Brain pericyte (primary cell): Measurements from ENCODE around the gene NUAK2.
A peak's percentile ranks its signal among the peaks of the same experiment; 100 is the strongest.
"Not testable (repeated sequence)": the region's sequence is repeated elsewhere in the genome, so short reads cannot be mapped to it uniquely, and the experiment has no call there.

Source experiments
- DNase-seq: peaks from one replicate; pipeline ENCODE4 v3.0.0-alpha.2; 2012; ENCODE audit warnings: low read depth, low spot score

NUAK2 gene

DNA sequence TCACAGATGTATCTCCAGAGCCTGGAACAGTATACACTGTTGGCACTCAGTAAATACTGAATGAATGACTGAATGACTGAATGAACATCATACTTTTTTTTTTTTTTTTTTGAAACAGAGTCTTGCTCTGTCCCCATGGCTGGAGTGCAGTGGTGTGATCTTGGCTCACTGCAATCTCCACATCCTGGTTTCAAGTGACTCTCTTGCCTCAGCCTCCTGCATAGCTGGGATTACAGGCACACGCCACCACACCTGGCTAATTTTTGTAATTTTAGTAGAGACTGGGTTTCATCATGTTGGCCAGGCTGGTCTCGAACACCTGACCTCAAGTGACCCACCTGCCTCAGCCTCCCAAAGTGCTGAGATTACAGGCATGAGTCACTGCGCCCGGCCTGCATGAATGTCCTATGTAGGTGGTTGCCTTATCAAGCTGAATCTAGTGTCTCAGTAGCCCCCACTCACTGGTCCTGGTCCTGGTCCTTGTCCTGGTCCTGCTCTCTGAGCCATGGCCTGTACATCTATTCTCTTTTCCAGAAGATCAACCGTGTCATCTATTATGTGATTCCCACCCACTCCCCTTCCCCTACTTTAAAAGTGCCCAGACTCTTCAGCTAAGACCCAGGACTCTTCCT, 23.9 kb downstream of the NUAK2 start:
- DNase-seq = not testable (repeated sequence)

DNA sequence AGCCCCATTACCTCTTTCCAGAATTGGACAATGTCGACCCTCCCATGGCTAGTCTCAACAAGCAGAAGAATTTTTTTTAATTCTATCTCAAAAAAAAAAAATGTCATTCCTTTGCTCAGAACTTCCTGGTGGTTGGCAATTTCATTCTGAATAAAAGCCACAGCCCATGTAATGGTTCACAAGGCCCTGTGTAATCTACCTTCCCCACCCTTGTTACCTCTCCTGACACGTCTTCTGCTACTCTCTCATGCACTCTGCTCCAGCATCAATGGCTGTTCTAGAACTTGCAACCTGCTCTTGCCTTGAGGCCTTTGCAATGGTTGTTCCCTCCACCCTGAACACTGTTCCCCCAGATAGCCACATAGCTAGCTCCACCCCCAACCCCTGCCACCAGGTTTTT, 25.4 kb downstream of the NUAK2 start:
- DNase-seq = no peak

DNA sequence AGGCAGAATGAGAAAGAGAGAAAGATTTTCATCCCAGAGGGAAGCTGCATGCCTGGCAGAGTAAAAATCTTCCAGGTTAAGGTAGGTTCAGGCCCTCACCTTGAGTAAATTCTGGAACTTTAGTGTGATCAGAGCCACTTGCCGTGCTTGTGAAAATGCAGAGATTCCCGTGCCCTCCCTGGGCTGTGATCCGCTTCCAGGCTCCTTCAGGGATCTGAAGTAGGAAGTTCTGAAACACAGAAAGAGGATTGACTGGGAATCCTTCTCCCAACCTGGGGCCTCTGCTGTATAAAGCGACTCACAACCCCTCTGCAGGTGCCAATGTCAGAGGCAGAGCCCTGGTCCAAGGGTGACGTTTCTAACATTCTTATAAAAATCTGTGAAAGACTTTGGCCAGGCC, 26.6 kb downstream of the NUAK2 start:
- no peak for DNase-seq

DNA sequence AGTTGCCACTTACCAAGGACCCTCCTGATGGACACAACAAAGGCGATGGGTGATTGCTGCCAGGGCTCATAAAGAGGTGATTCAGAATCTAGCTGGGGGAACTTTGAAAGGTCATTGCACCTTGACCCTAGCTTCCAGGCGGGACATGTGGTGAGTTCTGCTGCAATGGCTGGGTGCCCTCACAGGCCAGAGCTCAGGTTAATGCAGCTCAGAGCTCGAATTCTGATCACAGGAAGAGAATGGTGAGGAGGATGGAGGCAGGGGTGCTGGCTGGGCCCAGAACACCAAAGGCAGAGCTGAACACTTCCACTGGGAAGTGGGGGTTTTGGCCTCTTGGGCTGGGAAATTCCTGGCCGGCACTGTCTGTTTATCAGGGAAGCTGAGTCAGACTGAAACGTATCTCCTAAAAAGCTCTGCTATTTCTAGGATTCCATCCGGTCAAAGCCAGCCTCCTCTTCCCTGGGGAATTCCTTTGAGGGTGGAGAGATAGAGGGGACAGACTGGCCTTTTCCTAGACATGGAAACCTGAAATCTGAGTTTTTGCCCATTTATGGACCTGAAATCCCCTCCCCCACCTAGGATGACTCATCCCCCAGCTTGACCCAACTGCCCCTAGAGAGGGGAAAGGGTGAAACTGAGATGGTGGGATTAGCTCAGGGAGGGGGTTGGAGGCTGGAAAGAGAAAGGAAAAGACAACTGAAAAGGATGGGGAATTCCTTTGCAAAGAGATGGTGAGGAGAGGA, 27.2 kb downstream of the NUAK2 start:
- no peak for DNase-seq

DNA sequence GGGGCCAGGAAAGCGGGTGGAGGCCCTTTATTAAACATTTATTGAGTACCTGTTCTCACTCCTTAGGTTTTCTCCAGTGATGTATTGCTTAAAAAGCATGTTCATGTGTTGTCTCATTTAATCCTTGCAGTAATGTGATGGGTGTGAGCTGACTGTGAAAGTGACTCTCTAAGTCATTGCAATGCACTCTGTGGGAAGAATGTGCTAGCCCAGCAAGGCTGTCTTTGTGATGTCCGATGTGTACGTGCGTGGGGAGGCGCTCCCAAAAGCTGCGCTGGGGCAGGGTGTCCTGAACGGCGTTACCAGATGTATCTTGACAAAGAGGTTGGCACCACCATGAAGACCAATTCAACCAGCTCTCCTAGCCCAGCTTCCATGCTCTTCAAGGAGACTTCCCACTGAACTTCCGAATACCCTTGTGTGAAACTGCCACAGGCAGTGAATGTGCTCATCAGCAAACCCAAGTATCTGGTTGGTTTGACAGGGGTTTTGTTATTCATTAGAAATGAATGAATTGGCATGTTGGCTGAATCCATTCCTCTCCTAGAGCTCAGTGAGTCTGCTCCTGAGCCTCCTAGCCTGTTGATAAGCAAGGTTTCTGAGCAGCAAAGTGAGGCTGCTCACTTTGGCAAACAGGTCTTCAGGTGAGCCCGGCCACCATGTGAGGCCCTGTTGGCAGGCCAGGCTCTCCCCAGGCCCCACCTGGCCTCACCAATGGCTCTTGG, 28.0 kb downstream of the NUAK2 start:
- DNase-seq = no peak

DNA sequence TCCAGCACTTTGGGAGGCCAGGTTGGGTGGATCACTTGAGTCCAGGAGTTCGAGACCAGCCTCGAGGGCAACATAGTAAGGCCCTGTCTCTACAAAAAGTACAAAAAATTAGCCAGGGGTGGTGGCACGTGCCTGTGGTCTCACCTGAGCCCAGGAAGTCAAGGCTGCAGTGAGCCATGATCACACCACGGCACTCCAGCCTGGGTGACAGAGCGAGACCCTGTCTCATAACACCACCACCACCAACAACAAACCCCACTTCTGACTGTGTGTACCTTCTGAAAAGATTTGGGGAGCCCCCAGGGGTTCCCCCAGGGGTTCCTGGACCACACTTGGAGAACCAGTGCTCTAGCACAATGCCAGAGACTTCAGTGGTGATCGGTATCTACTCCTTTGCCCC, 29.9 kb downstream of the NUAK2 start:
- DNase-seq = no peak

DNA sequence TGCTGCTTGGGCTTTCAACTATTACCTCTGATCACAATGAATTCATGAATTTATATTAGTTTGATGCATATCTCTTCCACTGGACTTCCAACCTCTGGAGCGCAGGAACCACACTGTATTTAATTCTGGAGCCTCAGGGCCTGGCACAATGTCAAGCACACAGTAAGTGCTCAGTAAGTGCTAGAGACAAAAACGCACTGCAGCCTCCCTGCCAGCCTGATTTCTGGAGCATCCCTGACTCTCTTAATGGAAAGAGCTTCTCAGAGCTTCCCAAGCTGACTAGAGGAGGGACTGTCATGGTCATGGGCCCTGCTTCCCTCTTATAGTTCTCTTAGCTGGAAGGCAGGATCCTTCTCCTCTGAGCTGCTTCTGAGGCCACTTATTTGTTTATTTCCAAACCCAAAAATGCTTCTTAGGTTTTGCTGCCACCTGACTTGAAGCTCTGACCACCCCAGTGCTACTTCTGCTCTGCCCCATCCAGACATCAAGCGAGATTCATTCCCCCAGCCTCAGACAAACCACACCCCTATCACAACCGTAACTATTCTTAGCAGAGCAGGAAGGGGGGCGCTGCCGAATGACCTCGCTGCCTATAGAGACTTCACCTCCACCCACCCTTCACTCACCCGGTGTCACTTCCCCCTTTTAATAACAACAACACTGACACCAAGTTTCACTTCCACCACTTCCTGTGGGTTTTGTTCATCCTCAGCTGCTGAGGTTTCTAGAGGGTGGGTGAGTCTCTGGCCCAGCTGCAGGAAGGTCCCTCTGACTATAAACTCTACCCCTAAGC, 33.6 kb downstream of the NUAK2 start:
- DNase-seq = no peak

DNA sequence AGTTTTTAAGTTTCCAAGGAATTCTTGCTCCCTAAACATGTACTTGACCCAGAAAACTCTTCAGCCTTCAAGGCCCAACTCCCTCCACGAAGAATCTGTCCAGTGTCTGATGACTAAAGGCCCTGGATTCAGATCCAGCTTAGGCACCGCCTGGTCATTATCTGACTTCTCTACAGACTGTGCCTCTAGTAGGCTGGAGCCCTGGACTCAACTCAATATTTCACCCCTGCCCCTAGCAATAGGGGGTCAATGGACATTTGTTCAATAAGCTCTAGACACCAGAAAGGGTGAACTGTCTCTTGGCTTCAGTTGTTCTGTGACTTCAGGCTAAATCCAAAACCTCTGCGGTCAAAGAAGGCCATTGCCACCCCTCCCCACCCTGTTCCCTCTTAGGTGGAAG, 34.5 kb downstream of the NUAK2 start:
- no peak for DNase-seq

DNA sequence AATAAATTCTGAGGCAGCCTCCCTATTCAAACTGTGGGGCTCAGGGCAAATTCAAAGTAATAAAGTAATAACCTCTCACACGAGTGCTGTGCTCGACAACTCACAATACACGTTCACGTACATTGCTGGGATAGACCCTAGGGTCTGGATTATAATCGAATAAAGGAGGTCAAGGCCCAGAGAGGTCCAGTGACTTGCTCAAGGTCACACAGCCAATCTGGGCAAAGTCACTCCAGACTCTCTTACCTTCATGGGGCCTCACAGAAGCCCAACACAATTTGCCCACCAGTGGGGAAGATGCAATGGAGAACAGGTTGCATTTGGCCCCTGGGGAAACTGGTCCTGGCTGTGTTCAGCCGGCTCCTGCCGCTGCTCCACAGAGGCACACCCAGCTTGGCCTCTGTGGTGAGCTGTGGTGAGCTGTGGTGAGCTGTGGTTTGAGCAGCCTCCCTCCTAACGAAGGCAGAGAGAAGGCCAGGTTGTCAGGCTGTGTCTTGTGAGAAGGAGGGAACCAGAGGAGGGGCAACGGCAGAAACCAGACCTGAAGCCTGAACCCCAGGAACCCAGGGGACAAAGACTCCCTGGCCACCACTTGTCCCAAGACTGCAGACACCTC, 35.1 kb downstream of the NUAK2 start:
- DNase-seq = no peak

DNA sequence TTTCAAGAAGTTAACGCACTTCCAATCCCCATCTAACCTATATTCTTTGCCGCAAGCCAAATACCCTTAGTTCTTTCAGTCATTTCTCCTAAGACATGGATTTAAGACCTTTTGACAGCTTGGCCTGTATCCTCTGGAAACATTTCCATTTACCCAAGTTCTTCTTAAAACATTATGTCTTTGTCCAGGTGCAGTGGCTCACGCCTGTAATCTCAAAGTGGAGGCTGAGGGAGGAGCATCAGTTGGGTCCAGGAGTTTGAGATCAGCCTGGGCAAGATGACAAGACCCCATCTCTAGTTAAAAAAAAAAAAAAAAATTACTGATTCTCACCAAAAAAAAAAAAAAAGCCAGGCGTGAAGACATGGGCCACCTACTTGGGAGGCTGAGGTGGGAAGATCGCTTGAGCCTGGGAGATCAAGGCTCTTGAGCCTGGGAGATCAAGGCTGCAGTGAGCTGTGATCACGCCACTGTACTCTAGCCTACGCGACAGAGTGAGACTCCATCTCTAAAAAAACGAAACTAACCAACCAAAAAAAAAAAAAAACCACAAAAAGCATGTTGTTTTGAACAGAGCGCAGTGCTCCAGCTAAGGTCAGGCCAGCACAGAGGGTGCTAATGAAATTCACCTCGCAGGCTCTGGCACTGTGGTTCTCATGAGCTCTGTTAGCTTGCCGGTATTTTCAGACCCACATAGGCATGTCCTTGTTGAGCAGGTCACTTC, 36.0 kb downstream of the NUAK2 start:
- DNase-seq = no peak

DNA sequence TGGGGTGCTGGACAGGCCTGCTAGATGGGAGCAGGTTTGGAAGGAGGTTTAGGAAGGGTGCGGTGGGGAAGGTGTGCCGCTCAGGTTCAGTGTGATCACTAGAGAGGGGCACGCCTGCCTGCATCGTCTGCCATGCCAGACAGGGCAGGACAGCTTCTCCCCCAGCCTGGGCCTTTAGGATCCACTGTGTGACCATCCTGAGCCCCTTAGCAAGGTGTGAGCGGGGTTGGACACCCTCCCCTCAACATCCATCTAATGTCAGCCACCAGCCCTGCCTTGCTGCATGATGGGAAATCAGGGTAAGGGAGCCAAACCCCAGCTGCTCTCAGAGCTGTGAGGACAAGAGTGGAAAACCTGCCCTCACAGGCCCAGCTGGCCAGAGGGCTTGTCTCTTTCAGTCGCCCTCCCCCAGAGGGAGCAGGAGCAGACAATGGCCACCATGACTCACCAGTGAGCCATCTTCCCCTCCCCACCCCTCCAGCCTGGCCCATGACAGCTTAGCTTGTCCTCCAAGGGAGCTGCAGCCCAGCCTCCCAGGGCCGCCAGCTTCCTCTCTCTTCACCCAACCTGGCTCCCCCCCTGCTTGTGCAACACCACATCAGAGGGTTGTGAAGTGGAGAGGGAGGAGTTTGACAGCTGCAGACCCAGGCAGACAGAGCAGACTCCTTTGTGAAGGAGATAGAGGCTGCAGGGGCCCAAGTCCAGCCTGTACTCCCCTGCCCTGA, 37.0 kb downstream of the NUAK2 start:
- DNase-seq = peak; percentile 61

DNA sequence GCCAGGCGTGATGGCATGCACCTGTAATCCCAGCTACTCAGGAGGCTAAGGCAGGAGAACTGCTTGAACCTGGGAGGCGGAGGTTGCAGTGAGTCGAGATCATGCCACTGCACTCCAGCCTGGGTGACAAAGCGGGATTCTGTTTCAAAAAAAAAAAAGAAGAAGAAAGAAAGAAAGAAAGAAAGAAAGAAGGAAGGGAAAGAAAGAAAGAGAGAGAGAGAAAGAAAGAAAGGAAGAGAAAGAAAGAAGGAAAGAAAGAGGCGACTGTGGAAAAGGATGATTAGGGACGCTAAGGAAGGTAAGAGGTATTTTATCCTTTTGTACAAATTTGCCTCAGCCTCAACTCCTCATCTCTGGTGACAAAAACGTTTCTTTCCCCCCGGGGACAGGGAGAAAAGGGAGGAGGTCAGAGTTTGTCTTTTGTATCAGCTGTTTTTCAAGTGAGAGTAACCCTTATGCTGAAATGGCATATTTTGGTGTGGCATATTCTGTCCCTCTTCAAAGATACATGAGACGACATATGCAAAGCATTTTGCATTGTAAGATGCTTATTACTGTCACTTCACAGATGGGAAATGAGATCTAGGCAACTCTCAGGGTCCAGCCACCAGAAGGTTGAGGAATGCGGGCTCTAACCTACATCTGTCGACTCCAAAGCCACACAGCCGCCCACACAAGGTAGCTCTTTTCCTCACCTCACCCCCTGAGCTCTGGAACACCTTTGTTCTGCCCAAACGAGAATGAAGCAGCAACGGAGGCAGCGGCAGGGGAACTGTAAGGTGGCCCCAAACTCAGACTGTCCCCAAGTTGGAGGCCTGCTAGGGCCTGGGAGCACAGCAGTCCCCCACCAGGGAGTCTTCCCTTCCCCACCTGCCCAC, 38.0 kb downstream of the NUAK2 start:
- no peak for DNase-seq

DNA sequence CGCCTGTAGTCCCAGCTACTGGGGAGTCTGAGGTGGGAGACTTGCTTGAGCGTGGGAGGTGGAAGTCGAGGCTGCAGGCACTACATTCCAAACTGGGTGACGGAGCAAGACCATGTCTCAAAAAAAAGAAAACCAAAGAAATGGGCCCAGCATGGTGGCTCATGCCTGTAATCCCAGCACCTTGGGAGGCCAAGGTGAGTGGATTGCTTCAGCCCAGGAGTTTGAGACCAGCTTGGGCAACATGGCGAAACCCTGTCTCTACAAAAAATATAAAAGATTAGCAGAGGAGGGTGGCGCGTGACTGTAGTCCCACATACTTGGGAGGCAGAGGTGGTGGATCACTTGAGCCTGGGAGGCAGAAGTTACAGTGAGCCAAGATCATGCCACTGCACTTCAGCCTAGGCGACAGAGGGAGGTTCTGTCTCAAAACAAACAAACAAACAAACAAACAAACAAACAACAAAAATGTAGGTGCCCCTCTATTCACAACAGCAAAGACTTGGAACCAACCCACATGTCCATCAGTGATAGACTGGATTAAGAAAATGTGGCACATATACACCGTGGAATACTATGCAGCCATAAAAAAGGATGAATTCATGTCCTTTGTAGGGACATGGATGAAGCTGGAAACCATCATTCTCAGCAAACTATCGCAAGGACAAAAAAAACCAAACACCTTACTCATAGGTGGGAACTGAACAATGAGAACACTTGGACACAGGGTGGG, 40.7 kb downstream of the NUAK2 start:
- DNase-seq = not testable (repeated sequence)

DNA sequence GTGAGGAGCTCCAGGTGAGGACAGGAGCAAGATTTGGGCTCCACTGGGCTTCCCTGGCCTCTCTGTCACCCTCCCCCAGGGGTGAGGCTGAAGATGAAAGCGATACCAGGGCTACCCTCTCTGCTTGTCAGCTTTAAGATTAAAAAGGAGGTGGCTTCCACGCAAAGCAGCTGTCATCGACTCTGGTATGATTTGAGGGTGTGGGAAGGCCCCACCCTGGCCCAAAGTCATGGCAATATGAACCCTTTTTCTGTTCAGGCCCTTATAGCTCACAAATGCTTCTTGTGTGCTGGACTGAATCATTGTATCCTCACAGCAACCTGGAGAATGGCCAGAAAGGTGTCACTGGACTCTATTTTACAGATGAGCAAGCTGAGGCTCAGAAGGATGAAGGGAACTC, 41.6 kb downstream of the NUAK2 start:
- no peak for DNase-seq

DNA sequence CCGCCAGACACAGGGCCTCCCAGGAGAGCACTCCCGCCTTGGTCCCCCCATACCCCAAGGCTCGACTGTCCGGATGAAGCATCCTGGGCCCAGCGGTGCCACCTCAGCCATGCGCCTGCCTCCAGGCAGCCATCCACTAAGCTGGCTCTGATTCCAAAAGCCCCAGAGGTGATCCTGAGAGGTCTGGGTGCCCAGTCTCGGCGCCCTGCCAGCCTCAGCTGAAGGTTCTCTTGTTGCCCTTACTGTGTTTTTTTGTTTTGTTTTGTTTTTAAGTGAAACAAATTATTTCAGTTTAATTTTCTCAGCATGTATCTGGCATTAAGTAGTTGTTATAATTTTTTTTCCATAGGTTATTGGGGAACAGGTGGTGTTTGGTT, 44.9 kb downstream of the NUAK2 start:
- no peak for DNase-seq

DNA sequence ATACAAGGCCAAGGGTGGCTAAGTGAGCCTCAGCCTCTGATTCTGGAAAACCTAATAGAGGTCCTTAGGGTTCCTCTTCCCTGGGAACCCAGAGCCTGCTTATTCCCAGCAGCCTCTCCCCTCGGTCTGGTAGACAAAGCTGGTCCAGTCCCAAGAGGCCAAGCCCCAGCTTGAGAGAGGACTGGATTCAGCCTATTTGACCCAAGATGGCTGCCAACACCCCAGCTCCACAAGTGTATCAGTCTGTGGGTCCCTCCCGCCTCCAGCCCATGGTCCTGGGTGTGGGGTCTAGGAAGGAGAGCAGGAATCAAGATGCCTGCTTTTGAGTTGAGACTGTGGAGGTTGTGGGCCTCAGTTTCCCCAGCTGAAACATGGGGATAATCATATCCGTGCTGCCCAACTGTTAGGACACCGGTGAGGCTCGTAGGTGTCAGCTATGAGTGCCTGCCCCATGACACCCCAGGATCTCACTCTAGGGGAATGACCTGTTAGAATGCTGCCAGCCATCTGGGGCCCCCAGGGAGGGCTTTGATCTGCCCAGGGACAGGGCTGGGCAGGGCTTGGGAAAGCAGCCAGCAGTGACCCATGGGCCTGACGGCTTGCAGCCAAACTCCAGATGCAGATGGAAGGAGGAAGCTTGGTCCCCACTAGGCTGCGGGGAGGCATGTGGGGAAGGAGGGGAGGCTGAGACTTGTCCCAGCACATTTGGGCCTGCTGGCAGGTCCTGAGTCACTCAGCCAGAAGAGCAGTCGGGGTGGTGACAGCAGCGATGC, 45.4 kb downstream of the NUAK2 start:
- DNase-seq = no peak

DNA sequence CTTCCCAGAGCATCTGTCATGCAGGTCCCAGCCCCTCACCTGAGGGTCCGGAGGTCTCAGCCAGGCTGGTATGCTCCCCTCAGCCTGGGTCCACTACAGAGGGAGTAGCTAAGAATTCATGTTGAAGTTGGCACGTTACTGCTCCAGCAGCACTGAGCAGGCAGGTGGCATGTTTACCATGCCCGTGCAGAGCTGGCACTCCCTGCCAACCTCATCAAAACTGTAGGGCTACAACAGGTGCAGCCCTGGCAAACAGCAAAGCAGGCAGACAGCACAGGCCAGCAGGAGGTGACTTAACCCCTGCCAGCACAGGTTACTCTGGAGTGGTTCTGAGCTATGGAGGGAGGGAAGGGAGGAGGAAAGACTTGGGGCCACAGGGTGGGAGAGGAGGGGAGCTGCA, 46.4 kb downstream of the NUAK2 start:
- no peak for DNase-seq
